ENCODE results near the gene AIRE.

The AIRE gene

DNA sequence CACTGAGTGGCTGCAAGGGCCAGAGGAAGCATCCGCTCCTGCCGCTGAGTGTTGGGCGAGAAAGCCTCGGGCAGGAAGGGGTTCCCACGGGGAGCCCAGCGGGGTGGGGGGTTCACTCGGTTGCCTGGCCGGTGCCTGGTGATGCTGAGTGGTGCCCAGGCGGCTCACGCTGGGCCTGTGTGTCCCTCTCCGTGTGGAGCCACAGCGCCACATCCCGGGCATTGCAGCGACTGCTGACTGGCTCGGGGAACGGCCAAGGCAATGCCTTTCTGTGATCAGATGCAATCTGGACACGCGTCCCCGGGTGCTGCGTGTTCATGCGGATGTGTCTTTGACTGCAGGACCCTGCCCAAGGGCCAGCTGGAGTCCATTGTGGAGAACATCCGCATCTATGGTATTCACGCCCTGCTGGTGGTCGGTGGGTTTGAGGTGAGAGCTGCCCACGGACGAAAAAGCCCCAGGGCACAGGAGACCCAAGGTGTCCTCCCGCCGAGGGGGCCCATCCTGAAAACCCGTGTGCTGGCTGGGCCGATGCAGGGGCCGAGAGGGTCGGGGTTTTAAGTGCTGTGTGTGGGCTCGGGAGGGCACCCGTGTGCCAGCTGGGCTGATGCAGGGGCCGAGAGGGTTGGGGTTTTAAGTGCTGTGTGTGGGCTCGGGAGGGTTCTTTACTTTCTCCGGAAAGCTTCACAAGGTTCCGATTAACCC lies 37.1 kb downstream of the AIRE start:
- DNase-seq (ENCODE audit: low read depth in 1 of 2, low spot score in 1 of 2): no peak

DNA sequence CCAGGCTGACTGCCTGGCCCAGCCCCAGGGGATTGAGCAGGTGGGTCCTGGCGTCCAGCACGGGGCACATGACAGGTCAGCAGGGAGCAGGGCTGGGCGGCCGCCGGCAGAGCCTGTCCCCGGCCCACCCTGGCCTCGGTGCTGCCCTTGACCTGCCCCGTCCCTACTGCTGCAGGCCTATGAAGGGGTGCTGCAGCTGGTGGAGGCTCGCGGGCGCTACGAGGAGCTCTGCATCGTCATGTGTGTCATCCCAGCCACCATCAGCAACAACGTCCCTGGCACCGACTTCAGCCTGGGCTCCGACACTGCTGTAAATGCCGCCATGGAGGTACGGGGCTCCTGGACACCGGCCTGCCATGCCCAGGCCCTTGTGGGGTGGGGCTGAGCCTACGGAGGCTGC lies 37.9 kb downstream of the AIRE start:
- DNase-seq (ENCODE audit: low read depth in 1 of 2, low spot score in 1 of 2): no peak

DNA sequence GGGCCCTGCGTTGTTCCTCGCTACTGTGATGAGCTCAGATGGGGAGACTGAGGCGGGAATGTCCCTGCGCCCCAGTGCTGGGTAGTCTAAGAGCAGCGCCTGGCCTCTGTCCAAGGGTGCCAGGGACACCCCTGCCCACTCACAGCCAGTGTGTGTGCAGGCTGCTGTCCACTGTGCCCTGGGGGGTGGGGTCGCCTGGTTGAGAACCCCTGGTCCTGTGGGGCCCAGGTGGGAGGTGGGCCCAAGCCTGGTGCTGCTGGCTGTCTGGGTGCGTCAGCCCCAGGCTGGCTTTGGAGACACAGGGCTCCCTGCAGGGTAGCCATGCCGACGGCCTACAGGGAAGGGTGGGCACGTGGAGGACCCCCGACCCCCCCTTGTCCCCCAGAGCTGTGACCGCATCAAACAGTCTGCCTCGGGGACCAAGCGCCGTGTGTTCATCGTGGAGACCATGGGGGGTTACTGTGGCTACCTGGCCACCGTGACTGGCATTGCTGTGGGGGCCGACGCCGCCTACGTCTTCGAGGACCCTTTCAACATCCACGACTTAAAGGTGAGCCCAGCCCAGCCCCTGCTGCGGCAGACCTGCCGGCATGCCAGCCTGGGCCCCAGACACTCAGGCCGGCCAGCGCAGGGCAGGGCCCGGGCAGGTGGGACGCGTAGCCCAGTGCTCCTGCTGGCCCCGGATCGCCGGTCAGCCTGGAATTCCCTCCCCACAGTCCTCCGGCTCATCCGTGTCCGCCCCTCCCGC lies 38.6 kb downstream of the AIRE start:
- DNase-seq (ENCODE audit: low read depth in 1 of 2, low spot score in 1 of 2): no peak

DNA sequence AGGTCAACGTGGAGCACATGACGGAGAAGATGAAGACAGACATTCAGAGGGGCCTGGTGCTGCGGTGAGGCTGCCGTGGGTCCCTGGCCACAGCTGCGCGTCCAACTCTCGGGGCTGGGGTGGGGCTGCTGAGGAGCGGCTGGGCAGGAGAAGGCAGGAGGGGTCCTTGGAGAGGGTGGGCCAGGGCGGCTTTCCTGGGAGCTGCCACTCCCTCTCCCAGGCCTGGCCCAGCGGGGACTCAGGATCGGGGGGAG lies 39.1 kb downstream of the AIRE start:
- no peak for DNase-seq (ENCODE audit: low read depth in 1 of 2, low spot score in 1 of 2)

DNA sequence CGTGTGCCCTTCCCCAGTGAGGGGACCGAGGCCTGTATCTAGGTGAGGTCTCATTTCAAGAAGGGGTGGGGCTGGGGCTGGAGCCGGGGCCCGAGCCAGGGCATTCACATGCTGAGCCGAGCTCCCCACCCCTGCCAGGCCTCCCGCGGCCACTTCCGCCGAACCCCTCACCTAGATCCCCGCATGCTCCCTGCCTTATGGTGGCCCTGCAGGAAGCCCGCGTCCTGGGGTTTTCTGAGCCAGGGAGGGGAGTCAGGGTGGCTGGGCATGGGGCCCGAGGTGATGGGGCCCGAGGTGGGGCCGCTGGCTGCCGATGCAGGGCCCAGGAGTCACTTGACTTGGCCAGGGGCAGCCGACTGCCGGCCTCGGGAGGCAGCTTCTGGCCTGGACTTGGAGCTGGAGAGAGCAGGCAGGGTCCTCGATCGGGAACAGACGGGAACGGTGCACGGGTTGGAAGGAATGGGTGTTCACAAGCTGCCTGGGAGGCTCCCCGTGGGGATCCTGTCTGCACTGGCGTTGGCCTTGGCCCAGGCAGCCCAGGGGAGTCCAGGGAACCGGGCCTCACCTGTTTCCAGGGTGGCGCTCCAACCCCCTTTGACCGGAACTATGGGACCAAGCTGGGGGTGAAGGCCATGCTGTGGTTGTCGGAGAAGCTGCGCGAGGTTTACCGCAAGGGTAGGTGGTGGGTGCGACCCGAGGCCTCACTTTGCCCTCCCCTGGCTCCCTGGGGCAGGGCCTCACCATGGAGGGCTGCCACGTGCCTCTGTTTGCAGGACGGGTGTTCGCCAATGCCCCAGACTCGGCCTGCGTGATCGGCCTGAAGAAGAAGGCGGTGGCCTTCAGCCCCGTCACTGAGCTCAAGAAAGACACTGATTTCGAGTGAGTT lies 40.0 kb downstream of the AIRE start:
- no peak for DNase-seq (ENCODE audit: low read depth in 1 of 2, low spot score in 1 of 2)

DNA sequence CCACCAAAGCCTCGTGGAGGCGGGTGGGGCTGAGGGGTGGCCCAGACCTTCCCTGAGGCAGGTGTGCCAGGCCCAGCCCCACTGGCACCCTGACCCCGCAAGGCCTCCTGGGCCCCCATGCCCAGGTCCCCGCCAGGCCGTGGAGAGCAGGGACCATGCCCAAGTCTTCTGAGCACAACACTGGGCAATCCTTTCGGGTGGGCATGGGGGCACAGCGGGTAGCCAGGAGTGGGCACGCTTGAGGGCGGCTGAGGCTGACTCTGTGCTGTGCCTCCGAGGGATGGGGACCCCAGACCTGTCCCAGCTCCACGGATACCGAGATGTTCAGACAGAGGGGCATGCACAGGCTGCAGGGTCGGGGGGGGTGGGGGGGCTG lies 40.6 kb downstream of the AIRE start:
- no peak for DNase-seq (ENCODE audit: low read depth in 1 of 2, low spot score in 1 of 2)

DNA sequence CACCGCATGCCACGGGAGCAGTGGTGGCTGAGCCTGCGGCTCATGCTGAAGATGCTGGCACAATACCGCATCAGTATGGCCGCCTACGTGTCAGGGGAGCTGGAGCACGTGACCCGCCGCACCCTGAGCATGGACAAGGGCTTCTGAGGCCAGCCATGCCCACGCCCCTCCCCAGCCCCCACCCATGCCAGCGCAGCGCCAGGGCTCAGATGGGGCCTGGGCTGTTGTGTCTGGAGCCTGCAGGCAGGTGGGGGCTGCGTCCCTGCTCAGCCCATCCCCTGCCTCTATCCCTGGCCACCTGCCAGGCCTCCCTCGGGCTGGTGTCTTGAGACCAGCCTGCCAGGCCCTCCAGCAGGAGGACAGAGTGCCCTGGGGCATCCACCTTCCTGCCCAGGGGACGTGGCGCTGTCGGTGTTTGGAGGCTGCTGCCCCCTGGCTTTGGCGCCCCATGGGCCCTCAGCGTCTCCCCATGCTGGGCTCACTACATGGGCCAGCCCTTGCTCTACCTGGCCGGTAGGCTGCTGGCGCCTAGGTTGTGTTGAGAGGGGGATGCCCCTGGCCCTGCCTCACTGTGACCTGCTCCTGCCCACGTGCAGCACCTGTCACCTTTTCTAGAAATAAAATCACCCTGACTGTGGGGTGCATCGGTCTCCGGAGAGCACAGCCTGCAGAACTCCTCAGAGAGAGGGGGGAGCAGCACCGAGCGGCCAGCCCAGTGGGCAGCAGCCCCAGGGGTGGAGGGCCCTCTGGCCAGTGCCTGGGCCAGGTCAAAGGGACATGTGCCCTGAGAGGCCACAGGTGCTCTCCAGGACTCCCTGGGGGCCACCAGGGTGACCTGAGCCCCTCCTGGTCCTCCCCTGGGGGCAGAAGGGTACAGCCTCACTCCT lies 41.3 kb downstream of the AIRE start:
- DNase-seq (ENCODE audit: low read depth in 1 of 2, low spot score in 1 of 2): no peak

DNA sequence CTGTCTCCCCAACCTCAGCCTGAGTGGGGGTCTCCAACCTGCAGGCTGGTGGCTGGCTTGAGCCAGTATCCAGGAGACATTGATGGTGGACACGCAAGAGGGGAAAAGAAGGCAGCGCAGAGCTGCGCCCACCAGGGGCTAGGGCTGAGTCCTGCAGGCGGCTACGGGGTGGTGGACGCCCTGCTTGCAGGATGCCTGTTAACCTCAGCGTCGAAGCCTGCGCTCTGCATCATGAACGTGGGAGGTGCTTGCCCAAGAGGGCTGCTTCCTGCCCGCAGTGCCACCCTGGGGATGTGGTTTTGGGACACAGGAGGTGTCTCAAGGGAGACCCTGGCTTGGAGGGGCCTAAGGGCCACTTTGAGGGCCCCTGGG lies 41.9 kb downstream of the AIRE start:
- no peak for DNase-seq (ENCODE audit: low read depth in 1 of 2, low spot score in 1 of 2)

DNA sequence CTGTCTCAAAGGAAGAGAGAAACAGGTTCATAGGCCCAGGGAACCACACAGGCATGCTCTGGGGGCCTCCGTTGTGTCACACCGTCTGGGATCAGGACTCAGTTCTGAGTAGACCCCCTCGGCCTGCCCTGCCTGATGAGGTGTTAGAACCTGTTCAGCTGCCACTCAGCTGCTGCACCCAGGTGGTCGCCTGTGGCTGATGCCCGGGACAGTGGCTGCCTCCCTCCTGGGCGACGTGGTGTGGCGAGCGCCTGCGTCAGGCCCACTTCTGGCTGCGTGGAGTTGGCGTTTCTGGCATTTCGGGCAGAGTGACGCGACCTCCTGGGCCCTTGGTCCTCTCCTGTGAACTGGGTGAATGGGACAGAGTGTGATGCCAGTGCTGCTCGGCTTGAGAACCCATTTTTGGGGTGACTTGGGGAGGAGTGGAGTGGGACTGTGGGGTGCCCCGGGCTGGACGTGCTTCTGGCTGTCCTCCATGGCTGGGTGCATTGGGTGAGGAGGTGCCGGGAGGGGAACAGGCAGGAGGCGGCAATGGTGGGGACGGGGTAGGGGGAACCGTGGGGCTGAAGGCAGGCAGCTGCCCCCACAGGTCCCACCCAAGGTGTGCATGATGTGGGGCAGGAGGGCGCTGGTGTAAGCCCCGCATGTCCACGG lies 42.7 kb downstream of the AIRE start:
- no peak for DNase-seq (ENCODE audit: low read depth in 1 of 2, low spot score in 1 of 2)

DNA sequence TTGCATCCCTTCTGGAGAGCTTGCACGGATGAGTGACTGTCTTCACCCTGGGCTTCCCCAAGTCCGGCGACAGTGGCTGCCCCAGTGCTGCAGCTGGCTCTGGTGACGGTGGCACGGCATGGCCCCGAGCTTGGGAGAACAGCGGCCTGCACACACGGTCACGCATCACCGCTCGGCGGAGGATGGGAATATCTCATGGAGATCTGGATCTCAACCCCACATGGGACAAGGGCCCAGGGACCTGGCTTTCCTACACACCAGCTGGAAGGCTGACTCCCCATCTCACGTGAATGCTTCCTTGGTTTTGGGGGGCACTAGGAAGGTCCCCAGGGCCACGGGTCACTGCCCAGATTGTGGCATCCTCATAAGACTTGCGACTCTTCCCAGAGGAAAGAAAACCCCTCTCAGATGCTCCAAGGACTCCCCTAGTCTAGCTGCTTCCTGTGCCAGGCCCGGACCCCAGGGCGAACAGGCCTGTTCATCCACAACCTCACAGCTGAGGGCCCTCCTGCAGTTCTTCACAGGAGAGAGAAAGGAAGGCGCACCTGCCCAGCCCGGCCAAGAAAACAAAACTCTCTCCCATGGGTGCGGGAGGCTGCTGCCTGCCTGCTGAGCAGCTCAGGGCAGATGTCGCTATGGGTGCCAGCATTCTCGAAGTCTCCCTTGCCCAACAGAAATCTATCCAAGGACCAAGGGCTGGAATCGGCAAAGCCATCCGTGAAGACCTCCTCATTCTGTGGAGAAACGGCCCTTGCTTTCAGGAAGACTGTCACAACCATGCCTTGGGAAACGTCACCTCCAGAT lies 43.6 kb downstream of the AIRE start:
- DNase-seq (ENCODE audit: low read depth in 1 of 2, low spot score in 1 of 2): no peak

DNA sequence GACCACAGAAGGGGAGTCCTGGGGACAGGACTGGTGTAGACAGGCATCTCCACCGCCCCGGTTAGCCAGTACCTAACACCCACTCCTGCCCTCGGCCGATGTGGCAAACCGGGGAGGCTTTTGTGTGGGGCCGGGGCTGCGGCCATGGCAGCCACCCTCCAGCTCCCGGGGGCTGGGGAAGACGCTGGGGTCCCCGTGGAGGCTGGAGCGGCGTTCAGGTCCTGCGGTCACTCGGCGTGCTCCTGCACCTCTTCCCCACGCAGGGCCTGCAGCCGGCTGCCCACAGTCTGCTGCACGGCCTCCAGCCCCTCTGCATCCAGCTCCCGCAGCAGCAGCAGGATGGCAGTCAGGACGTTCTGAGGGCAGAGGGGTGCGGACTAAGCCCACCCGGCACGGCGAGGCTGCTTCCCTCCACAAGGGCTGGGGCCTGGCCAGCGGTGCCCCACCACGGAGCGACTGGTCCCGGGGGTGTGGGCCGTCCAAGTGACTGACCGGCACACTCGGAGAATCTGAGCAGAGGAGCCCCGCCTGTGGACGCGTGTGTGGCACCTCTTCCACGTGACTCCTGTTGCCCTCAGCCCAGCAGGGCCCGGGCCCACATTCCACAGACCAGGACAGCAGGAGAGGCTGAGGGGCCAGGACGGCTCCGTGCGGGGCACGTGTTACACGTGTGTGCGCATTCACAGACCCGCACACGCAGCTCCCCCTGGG lies 44.5 kb downstream of the AIRE start:
- DNase-seq (ENCODE audit: low read depth in 1 of 2, low spot score in 1 of 2): no peak

DNA sequence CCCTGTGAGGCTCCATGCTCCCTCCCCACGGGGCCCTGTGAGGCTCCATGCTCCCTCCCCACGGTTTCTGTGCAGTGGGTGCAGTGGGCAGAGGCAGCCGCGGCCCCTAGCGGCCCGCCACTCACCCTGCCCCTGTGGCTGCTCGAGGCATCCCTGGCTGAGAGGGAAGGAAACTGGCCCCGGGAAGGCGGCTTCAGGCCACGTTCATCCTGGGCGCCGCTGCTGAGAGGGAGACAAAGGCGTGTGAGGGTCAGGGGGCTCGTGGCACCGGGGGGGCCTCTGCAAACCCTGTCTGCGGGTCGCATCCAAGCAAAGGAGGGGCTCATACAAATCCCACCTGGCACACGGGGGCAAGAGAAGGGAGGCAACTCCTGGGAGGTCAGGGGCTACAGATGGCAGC lies 45.0 kb downstream of the AIRE start:
- no peak for DNase-seq (ENCODE audit: low read depth in 1 of 2, low spot score in 1 of 2)

DNA sequence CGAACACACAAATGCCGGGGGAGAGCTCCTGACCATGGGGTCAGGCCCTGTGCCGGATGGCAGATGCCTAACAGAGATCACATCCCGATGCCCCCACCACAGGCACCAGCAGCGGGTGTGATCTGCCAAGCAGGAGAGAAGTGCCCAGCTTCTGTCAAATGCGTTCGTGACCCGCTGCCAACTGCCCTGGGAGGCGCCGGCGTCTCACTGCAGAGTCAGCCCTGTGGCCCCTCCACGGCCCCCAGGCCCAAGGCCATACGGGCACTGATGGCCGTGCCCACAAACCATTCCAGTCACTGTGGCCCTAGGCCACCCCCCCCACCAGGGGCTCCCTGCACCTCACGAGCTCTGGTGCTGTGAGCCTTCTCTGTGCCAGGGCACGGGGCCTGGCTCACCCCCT lies 45.5 kb downstream of the AIRE start:
- no peak for DNase-seq (ENCODE audit: low read depth in 1 of 2, low spot score in 1 of 2)

DNA sequence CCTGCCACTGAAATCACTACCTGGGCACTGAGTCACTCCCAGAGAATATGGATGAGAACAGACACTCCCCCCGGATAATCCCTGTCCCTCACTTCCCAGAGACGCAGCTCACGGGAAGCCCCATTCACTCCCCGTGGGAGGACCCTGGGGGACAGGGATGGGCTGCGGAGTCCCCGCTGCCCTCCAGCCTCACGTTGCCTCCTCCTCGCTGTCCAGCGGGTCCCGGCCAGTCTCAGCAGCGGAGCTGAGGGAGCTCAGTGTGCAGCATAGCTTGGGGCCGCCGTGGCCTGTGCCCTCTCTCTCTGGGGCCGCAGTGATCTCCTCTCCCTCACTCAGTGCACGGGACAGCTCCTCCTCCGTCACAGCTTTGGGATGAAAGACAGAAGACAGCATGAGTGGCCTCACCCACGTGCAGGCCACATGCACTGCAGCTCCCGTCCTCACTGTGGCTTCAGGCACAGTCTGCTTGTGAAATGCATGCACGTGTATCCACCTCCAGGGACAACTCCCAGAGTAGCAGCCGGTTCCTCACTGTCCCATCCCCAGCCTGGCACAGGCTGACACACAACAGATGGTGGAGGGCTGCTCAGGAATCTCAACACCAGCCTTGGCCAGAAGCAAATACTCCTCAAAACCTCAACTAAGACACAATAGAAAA lies 46.1 kb downstream of the AIRE start:
- no peak for DNase-seq (ENCODE audit: low read depth in 1 of 2, low spot score in 1 of 2)

DNA sequence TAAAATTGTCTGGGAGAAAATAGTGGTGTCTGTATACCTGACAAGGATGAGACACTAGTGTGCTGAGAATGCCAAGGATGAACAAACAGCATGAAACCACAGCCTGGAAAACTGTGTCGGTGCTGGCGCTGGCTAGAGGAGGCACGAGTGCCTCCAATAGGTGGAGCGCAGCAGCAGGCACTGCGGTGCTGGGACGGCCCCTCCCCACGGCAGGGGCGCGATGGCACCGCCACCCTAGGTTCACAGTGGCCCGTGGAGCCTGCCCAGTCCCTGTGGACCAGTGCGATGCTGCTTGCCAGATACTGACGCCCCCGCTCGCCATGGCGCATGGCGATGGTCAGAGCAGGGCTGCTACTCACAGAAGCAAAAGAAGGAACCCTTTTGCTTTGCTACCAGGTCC lies 46.7 kb downstream of the AIRE start:
- no peak for DNase-seq (ENCODE audit: low read depth in 1 of 2, low spot score in 1 of 2)

DNA sequence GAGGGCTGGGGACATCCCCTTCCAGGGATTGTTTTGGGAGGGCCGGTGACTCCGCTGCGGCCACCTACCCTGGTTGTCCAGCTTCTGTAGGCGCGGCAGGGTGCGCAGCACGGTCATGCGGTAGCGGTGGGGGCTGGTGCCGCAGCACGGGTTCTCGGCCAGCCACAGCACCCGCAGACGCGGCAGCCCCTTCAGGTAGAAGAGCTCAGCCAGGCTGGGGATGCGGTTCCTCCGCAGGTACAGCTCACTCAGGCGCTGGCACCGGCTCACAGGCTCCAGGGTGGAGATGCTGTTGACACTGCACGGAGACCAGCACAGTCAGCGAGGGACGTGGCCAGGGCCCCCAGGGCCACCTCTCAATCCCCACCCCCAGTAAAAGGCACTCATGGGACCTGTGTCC lies 47.3 kb downstream of the AIRE start:
- no peak for DNase-seq (ENCODE audit: low read depth in 1 of 2, low spot score in 1 of 2)

DNA sequence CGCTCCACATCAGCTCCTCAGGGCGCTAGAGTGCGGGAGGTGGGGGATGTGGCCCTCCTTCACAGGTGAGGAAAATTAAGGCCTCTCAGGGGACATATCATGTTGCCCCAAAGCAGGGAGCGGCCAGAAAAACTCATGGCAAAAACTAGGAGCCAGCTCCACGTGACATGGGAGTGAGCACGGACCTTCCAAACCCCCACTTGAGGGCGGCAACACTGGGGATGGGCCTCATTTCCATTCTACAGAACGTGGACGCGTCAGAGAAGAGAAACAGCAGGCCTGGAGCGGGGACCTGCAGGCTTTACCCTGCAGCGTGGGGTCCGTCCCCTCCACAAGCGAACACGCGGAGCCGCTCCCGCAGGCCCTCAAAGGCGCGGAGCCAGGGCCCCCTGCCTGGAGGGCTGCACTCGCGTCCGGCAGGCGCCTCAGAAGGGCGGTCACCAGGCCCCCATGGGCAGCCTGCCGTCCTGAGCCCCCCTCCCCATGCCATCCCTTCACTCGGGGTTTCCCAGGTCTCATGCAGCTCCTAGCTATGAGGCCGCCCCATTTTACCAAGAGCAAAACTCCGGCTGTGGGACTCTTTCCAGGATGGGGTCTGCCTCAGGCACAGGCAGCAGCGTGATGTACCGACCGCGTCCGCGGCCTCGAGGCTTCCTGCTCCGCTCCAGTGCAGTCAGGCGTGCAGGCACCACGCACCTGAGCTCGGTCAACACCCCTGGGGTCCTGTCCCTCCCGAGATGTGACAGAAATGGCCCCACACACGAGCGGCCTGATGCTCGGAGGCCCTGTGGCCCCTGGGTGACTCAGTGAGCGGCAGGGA lies 48.0 kb downstream of the AIRE start:
- no peak for DNase-seq (ENCODE audit: low read depth in 1 of 2, low spot score in 1 of 2)

Data from activated CD4-positive, alpha-beta T cell treated with anti-CD3 and anti-CD28 coated beads, Interleukin-2, amount 50 U/mL, for 24 hours (primary cell).